SJCRH30 (cell line): ENCODE results near the gene KCTD21. TPM values are rescaled to one million over a fixed set of nuclear protein-coding genes. Genes with fewer than 3 reads are reported as not detected.
A peak's percentile ranks its signal among the peaks of the same experiment; 100 is the strongest.
"Not testable (repeated sequence)": the region's sequence is repeated elsewhere in the genome, so short reads cannot be mapped to it uniquely, and the experiment has no call there.

Experiments
- DNase-seq, 2 experiments: peaks; one replicate each; pipeline ENCODE4 v3.0.0-alpha.2; 2015 to 2020
- H3K27ac ChIP-seq: fragments of 250-450 bp; sonication (Bioruptor Pico); 2 replicates; pipeline ENCODE4 v1.5.1; 2020; ENCODE audit warnings: mild to moderate bottlenecking, moderate library complexity
- H3K27me3 ChIP-seq: fragments of 250-450 bp; sonication (Bioruptor Pico); 2 replicates; pipeline ENCODE4 v1.5.1; 2020; ENCODE audit warnings: mild to moderate bottlenecking, moderate library complexity
- H3K36me3 ChIP-seq: fragments of 250-450 bp; sonication (Bioruptor Pico); 2 replicates; pipeline ENCODE4 v1.5.1; 2020; ENCODE audit warnings: mild to moderate bottlenecking, moderate library complexity
- H3K4me1 ChIP-seq: fragments of 250-450 bp; sonication (Bioruptor Pico); 2 replicates; pipeline ENCODE4 v1.5.1; 2020; ENCODE audit warnings: mild to moderate bottlenecking, moderate library complexity
- H3K4me3 ChIP-seq: fragments of 250-450 bp; sonication (Bioruptor Pico); 2 replicates; pipeline ENCODE4 v1.5.1; 2020; ENCODE audit warnings: mild to moderate bottlenecking, moderate library complexity
- H3K9me3 ChIP-seq: fragments of 250-450 bp; sonication (Bioruptor Pico); replicated peaks from 2 replicates; pipeline ENCODE4 v1.5.1; 2020; ENCODE audit warnings: mild to moderate bottlenecking, moderate library complexity
- total RNA-seq: library from RNA; depleted of rRNA; stranded (reverse); fragments of >200 nt; shearing (Covaris generic); gene quantifications from 2 replicates; pipeline ENCODE4 v1.2.3, GENCODE V29; 2014

The KCTD21 gene
- total RNA-seq, 1 experiment from 2014 or later, result 2.2 TPM

GRCh38 chr11:78180751-78181150, 7.7 kb downstream of the KCTD21 start:
- no peak for DNase-seq
- H3K9me3 ChIP-seq, result no peaks in the 10 kb centered on the region
- no peaks in the 10 kb centered on the region for H3K4me1 ChIP-seq
- no peak overlapping the region for H3K4me3 ChIP-seq
- H3K27me3 ChIP-seq, result no peaks in the 10 kb centered on the region
- H3K36me3 ChIP-seq, result no peaks in the 10 kb centered on the region
- H3K27ac ChIP-seq, result no peak overlapping the region

GRCh38 chr11:78179459-78180071, 8.9 kb downstream of the KCTD21 start:
- Histone ChIP-seq H3K4me1 (no peaks in the 10 kb centered on the region), H3K27ac (no peak overlapping the region), H3K36me3 (no peaks in the 10 kb centered on the region), H3K4me3 (no peak overlapping the region), H3K9me3 (no peaks in the 10 kb centered on the region), H3K27me3 (no peaks in the 10 kb centered on the region)
- DNase-seq, result no peak

GRCh38 chr11:78177216-78177615, 11.2 kb downstream of the KCTD21 start:
- H3K36me3 ChIP-seq, result no peaks in the 10 kb centered on the region
- no peaks in the 10 kb centered on the region for H3K4me1 ChIP-seq
- H3K4me3 ChIP-seq, result no peak overlapping the region
- no peaks in the 10 kb centered on the region for H3K9me3 ChIP-seq
- no peaks in the 10 kb centered on the region for H3K27me3 ChIP-seq
- no peak overlapping the region for H3K27ac ChIP-seq
- DNase-seq, result no peak

GRCh38 chr11:78176605-78177141, 11.8 kb downstream of the KCTD21 start:
- H3K9me3 ChIP-seq, result no peaks in the 10 kb centered on the region
- no peaks in the 10 kb centered on the region for H3K4me1 ChIP-seq
- H3K27me3 ChIP-seq, result no peaks in the 10 kb centered on the region
- H3K36me3 ChIP-seq, result no peaks in the 10 kb centered on the region
- DNase-seq, result no peak
- no peak overlapping the region for H3K27ac ChIP-seq
- no peak overlapping the region for H3K4me3 ChIP-seq

GRCh38 chr11:78175862-78176261, 12.6 kb downstream of the KCTD21 start:
- DNase-seq, H3K36me3 ChIP-seq, H3K27me3 ChIP-seq, H3K27ac ChIP-seq, H3K9me3 ChIP-seq, H3K4me1 ChIP-seq, H3K4me3 ChIP-seq: not testable (repeated sequence)

GRCh38 chr11:78171951-78172350, 16.5 kb downstream of the KCTD21 start:
- Histone ChIP-seq H3K9me3 (no peaks in the 10 kb centered on the region), H3K27me3 (no peaks in the 10 kb centered on the region), H3K4me3 (no peak overlapping the region), H3K36me3 (no peaks in the 10 kb centered on the region), H3K27ac (no peak overlapping the region), H3K4me1 (no peaks in the 10 kb centered on the region)
- DNase-seq, result no peak

GRCh38 chr11:78170874-78171549, 17.4 kb downstream of the KCTD21 start:
- DNase-seq, result no peak
- no peaks in the 10 kb centered on the region for H3K36me3 ChIP-seq
- no peaks in the 10 kb centered on the region for H3K4me1 ChIP-seq
- H3K27ac ChIP-seq, result no peak overlapping the region
- no peaks in the 10 kb centered on the region for H3K27me3 ChIP-seq
- H3K4me3 ChIP-seq, result no peak overlapping the region
- H3K9me3 ChIP-seq, result no peaks in the 10 kb centered on the region

- Histone ChIP-seq H3K9me3 (no peaks in the 10 kb centered on the region), H3K27me3 (no peaks in the 10 kb centered on the region), H3K36me3 (no peaks in the 10 kb centered on the region), H3K4me3 (no peak overlapping the region), H3K4me1 (no peaks in the 10 kb centered on the region), H3K27ac (no peak overlapping the region)
- no peak for DNase-seq
Observed at GRCh38 chr11:78170413-78170812, 18.0 kb downstream of the KCTD21 start.

GRCh38 chr11:78168539-78169477, 19.6 kb downstream of the KCTD21 start:
- no peak for DNase-seq
- Histone ChIP-seq H3K4me3 (no peak overlapping the region), H3K9me3 (no peaks in the 10 kb centered on the region), H3K36me3 (no peaks in the 10 kb centered on the region), H3K27ac (no peak overlapping the region), H3K4me1 (no peaks in the 10 kb centered on the region), H3K27me3 (no peaks in the 10 kb centered on the region)

GRCh38 chr11:78166855-78167469, 21.5 kb downstream of the KCTD21 start:
- Histone ChIP-seq H3K4me3 (no peak overlapping the region), H3K36me3 (no peaks in the 10 kb centered on the region), H3K4me1 (no peaks in the 10 kb centered on the region; the same call in 1 of the 2 replicates), H3K9me3 (no peaks in the 10 kb centered on the region), H3K27me3 (no peaks in the 10 kb centered on the region), H3K27ac (no peak overlapping the region)
- no peak for DNase-seq

- no peak overlapping the region for H3K27ac ChIP-seq
- H3K4me1 ChIP-seq, result no peaks in the 10 kb centered on the region; the same call in 1 of the 2 replicates
- H3K36me3 ChIP-seq, result no peaks in the 10 kb centered on the region
- H3K4me3 ChIP-seq, result no peak overlapping the region
- H3K27me3 ChIP-seq, result no peaks in the 10 kb centered on the region
- no peaks in the 10 kb centered on the region for H3K9me3 ChIP-seq
- DNase-seq, result no peak
Observed at GRCh38 chr11:78164471-78164870, 24.0 kb downstream of the KCTD21 start.

GRCh38 chr11:78163828-78164227, 24.6 kb downstream of the KCTD21 start:
- DNase-seq, result no peak
- H3K4me3 ChIP-seq, result no peak overlapping the region
- H3K4me1 ChIP-seq, result no peaks in the 10 kb centered on the region; the same call in 1 of the 2 replicates
- no peak overlapping the region for H3K27ac ChIP-seq
- no peaks in the 10 kb centered on the region for H3K9me3 ChIP-seq
- no peaks in the 10 kb centered on the region for H3K27me3 ChIP-seq
- no peaks in the 10 kb centered on the region for H3K36me3 ChIP-seq

GRCh38 chr11:78161962-78162371, 26.5 kb downstream of the KCTD21 start:
- Histone ChIP-seq H3K4me1 (no peaks in the 10 kb centered on the region; the same call in 1 of the 2 replicates), H3K36me3 (no peaks in the 10 kb centered on the region), H3K9me3 (no peaks in the 10 kb centered on the region), H3K4me3 (no peak overlapping the region), H3K27ac (no peak overlapping the region), H3K27me3 (no peaks in the 10 kb centered on the region)
- peak; percentile 13 to 22 for DNase-seq

GRCh38 chr11:78161346-78161745, 27.1 kb downstream of the KCTD21 start:
- no peaks in the 10 kb centered on the region for H3K27me3 ChIP-seq
- H3K36me3 ChIP-seq, result no peaks in the 10 kb centered on the region
- H3K4me3 ChIP-seq, result no peak overlapping the region
- no peaks in the 10 kb centered on the region for H3K9me3 ChIP-seq
- no peak for DNase-seq
- no peaks in the 10 kb centered on the region; the same call in 1 of the 2 replicates for H3K4me1 ChIP-seq
- H3K27ac ChIP-seq, result no peak overlapping the region
